Adrenal gland (tissue), 5 donors: ENCODE results near the gene TBL3.

Source experiments
- CTCF ChIP-seq, 6 experiments: fragments of 450-650 bp in 4 of 6; fragments of 200-600 bp in 2 of 6; sonication (generic) in 1 of 6; IDR thresholded peaks; 1 replicate in 5 of 6; 2 replicates in 1 of 6; pipeline versions ENCODE4 v1.5.1 to v1.8.0; 2016 to 2021; ENCODE audit warnings: antibody characterized with exemption in 6 of 6, mild to moderate bottlenecking in 2 of 6, moderate library complexity in 1 of 6
- POLR2A ChIP-seq, 2 donors: fragments of 450-650 bp; IDR thresholded peaks; one replicate each; pipeline ENCODE4 v1.6.1; 2017; ENCODE audit warnings: antibody characterized with exemption in 2 of 2, mild to moderate bottlenecking in 2 of 2, moderate library complexity in 1 of 2
- donor health status: DM: no; HTN: no; CAD: no.

GRCh38 chr16:2030036-2030435 lies 58.2 kb downstream of the TBL3 start:
- TF ChIP-seq CTCF (IDR thresholded peaks at IDR 0.05) (no peak), POLR2A (IDR thresholded peaks at IDR 0.05) (no peak)
